Activated B cell treated with CpG ODN at 0.5 μM for 24 hours (primary cell): Measurements from ENCODE around the gene CYP1A1. TPM values are rescaled to one million over a fixed set of nuclear protein-coding genes. Genes with fewer than 3 reads are reported as not detected.

Experiments
- ATAC-seq: fragments of 200-7000 bp; cut with Tn5 transposase; one replicate; pipeline ENCODE4 v1.10.0; 2021; ENCODE audit warnings: low read depth, mild to moderate bottlenecking, moderate library complexity
- CTCF ChIA-PET: fragments of 350-600 bp; sonication (Branson Sonifier 250); formaldehyde crosslinking; loops from one replicate; lab custom pipeline; 2021; ENCODE audit warnings: antibody characterized with exemption; lab: Charles Lee
- POLR2A ChIA-PET: fragments of 350-600 bp; sonication (Branson Sonifier 250); formaldehyde crosslinking; loops from one replicate; lab custom pipeline; 2021; ENCODE audit warnings: antibody characterized with exemption; lab: Charles Lee
- DNase-seq: peaks from one replicate; pipeline ENCODE4 v3.0.0; 2022
- H3K27ac Mint-ChIP-seq: one replicate; pipeline ENCODE4 v1.8.0; 2020; ENCODE audit warnings: mixed read lengths
- H3K27me3 Mint-ChIP-seq: one replicate; pipeline ENCODE4 v1.8.0; 2021; ENCODE audit warnings: mixed read lengths
- H3K36me3 Mint-ChIP-seq: one replicate; pipeline ENCODE4 v1.8.0; 2021; ENCODE audit warnings: low read depth, mixed read lengths
- H3K4me1 Mint-ChIP-seq: one replicate; pipeline ENCODE4 v1.8.0; 2021; ENCODE audit warnings: mixed read lengths
- H3K4me3 Mint-ChIP-seq: one replicate; pipeline ENCODE4 v1.8.0; 2020; ENCODE audit warnings: mild to moderate bottlenecking, mixed read lengths
- H3K9me3 Mint-ChIP-seq: one replicate; pipeline ENCODE4 v1.8.0; 2020; ENCODE audit warnings: mixed read lengths
- CTCF ChIP-seq: fragments of 200-600 bp; IDR thresholded peaks from one replicate; pipeline ENCODE4 v1.8.0; 2022; ENCODE audit warnings: antibody characterized with exemption, mild to moderate bottlenecking
- intact Hi-C: fragments of 100-400 bp; cut with micrococcal nuclease; formaldehyde crosslinking; loops from one replicate; pipeline ENCODE4 v1.15.1; 2024
- total RNA-seq: library from RNA; stranded (reverse); gene quantifications from 2 replicates; pipeline ENCODE4 v1.2.3, GENCODE V29; 2022

The CYP1A1 gene
- total RNA-seq, 1 donor from 2014 or later, result 0.49 TPM

- Mint-ChIP-seq H3K27ac (no peak overlapping the region), H3K36me3 (no peaks in the 10 kb centered on the region), H3K9me3 (no peaks in the 10 kb centered on the region), H3K4me1 (peaks cover 44% of the 10 kb centered on the region), H3K4me3 (no peak overlapping the region), H3K27me3 (no peaks in the 10 kb centered on the region)
- ATAC-seq, result no peak
- POLR2A ChIA-PET, result interaction anchor here (0.6 to 25.0 kb wide), 6 partner anchors 14 to 397 kb away, joined by 3 to 2569 read pairs (median 4); partner anchors contain the start of gene CSK
- intact Hi-C loops, result loop anchor here (1.0 to 10.0 kb wide), 3 partner anchors 65 to 134 kb away; partner anchors contain the start of gene EDC3
- no peak for DNase-seq
- TF ChIP-seq CTCF, result no peak
- CTCF ChIA-PET, result interaction anchor here (0.7 to 18.7 kb wide), 28 partner anchors 8 to 398 kb away, joined by 3 to 1146 read pairs (median 5); partner anchors contain the start of genes CSK, FAM219B and RPP25
Measured at GRCh38 chr15:74769463-74770025, 44.2 kb upstream of the CYP1A1 start.

GRCh38 chr15:74768771-74769342 is 43.5 kb upstream of the CYP1A1 start:
- intact Hi-C loops, result loop anchor here (1.0 to 10.0 kb wide), 3 partner anchors 74 to 396 kb away; partner anchors contain the start of gene EDC3
- DNase-seq (no peak), ATAC-seq (peak; percentile 53)
- Mint-ChIP-seq H3K27ac (no peak overlapping the region), H3K4me1 (peaks cover 37% of the 10 kb centered on the region), H3K9me3 (no peaks in the 10 kb centered on the region), H3K27me3 (no peaks in the 10 kb centered on the region), H3K36me3 (no peaks in the 10 kb centered on the region), H3K4me3 (no peak overlapping the region)
- CTCF ChIA-PET, result interaction anchor here (0.7 to 18.7 kb wide), 28 partner anchors 9 to 397 kb away, joined by 3 to 1146 read pairs (median 5); partner anchors contain the start of genes CSK, FAM219B and RPP25
- POLR2A ChIA-PET, result interaction anchor here (0.6 to 25.0 kb wide), 6 partner anchors 13 to 367 kb away, joined by 3 to 2569 read pairs (median 4); partner anchors contain the start of gene CSK
- peak; percentile 53 for TF ChIP-seq CTCF

DNA sequence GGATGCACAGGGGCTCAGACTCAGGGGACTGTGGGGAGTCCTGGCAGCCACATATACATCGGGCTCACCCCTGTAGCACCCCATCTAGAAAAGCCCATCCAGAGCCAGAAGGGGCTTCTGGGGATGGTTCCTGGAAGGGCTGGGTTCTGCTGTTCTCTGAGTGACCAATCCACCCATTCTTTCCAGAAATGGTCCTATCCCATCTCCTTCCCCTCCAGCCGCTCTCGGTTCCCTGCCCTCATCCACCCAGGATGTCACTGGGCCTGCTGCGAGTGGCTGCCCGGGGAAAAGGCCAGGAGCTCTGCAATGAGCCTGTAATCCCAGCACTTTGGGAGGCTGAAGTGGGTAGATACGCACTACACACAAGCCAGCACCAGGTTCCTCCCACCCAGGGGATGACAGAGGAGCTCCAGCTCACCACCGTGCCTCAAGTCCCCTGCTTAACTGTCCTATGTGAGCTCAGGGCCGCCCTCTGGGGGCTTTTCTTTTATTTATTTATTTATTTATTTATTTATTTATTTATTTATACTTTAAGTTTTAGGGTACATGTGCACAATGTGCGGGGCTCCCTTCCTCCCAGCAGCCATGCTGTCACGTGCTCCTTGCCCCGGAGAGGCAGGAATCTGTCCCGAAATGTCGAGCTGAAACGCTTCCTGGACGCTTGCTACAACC is 42.9 kb upstream of the CYP1A1 start:
- ATAC-seq, result no peak
- H3K9me3 Mint-ChIP-seq, result no peaks in the 10 kb centered on the region
- TF ChIP-seq CTCF, result no peak
- H3K27ac Mint-ChIP-seq, result no peak overlapping the region
- intact Hi-C loops, result loop anchor here (1.0 to 10.0 kb wide), 2 partner anchors 73 to 395 kb away; partner anchors contain the start of gene EDC3
- POLR2A ChIA-PET, result interaction anchor here (0.9 to 25.0 kb wide), 3 partner anchors 25 to 152 kb away, joined by 3 to 2569 read pairs (median 4); partner anchors contain the start of gene CSK
- no peak for DNase-seq
- no peak overlapping the region for H3K4me3 Mint-ChIP-seq
- H3K36me3 Mint-ChIP-seq, result no peaks in the 10 kb centered on the region
- CTCF ChIA-PET, result interaction anchor here (0.7 to 18.7 kb wide), 24 partner anchors 9 to 397 kb away, joined by 3 to 1146 read pairs (median 5); partner anchors contain the start of genes CSK, FAM219B and RPP25
- H3K4me1 Mint-ChIP-seq, result peaks cover 31% of the 10 kb centered on the region
- no peaks in the 10 kb centered on the region for H3K27me3 Mint-ChIP-seq

DNA sequence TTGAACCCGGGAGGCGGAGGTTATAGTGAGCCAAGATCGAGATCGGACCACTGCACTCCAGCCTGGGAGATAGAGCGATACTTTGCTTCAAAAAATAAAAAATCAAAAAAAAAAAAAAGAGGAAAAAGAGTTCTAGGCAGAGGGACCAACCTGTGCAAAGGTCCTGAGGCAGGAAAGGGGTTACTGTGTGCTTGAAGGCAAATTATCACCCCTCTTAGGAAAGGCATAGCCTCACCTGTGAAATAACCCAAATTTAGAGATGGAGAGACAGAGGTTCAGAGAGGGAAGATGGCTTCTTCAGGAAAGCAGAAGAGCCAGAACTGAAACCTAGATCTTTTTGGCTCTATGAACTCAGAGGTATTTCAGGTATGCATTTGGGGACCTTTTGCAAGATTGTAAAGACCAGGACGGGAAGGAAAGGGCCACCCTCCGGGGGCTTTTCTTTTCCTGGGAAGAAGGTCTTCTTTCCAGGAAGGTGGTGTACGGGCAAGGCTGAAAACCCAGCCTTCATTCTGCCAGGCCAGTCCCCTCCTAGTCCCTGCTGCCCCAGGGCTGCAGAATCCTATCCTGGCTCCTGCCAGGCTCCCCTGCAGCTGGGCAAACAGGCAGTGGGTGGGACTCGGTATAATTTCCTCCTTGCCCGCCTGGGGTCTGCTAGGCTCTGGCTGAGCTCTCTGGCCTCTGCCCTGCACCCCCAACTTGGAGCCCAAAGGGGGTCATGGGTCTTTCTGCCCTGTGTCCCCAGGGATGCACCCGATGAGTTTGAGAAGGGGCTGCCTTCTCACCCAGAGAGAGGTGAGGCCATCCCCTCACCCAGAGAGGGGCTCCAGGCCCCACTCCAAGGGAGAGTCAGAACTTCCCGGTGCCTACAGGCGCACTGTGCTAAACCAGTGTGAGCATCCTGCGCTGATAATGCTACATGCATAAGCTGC is 42.1 kb upstream of the CYP1A1 start:
- Mint-ChIP-seq H3K9me3 (no peaks in the 10 kb centered on the region), H3K4me1 (peaks cover 26% of the 10 kb centered on the region), H3K36me3 (no peaks in the 10 kb centered on the region), H3K27ac (no peak overlapping the region), H3K27me3 (peaks cover 2% of the 10 kb centered on the region), H3K4me3 (no peak overlapping the region)
- TF ChIP-seq CTCF, result no peak
- POLR2A ChIA-PET, result interaction anchor here (0.6 to 25.0 kb wide), 2 partner anchors 25 to 358 kb away, joined by 7 to 2569 read pairs; partner anchors contain the start of gene CSK
- intact Hi-C loops, result loop anchor here (1.0 to 10.0 kb wide), 2 partner anchors 73 to 394 kb away; partner anchors contain the start of gene EDC3
- ATAC-seq (no peak), DNase-seq (no peak)
- CTCF ChIA-PET, result interaction anchor here (1.2 to 18.7 kb wide), 12 partner anchors 8 to 190 kb away, joined by 3 to 1146 read pairs (median 12); partner anchors contain the start of gene RPP25
